ENCODE measurements around the gene USF3.

Gene USF3

GRCh38 chr3:113602256-113602655, 94.2 kb downstream of the USF3 start:
- DNase-seq: peak in 1 of 2 experiments; percentile 38

GRCh38 chr3:113601240-113601639, 95.2 kb downstream of the USF3 start:
- DNase-seq: peak in 1 of 2 experiments; percentile 40

- peak in 1 of 2 experiments; percentile 60 for DNase-seq
Measured at GRCh38 chr3:113600418-113601182, 95.8 kb downstream of the USF3 start.
